GM12872 (cell line): ENCODE data around the gene FAM110D.

ENCODE experiments used
- CTCF ChIP-seq: IDR thresholded peaks from 3 replicates; pipeline ENCODE4 v1.5.1; 2011; ENCODE audit warnings: low read depth, mild to moderate bottlenecking, low read length, moderate library complexity; ENCODE audit not compliant: insufficient read depth

The FAM110D gene

GRCh38 chr1:26169198-26169554, 10.3 kb downstream of the FAM110D start:
- no peak for TF ChIP-seq CTCF

- peak; percentile 98 for TF ChIP-seq CTCF
These were observed 11.0 kb downstream of the FAM110D start, which contains the start of gene ZNF593 for GRCh38 chr1:26169669-26170471. Gene ZNF593, plus strand, starts transcription at chr1:26169908. Its CDS starts 76 bp downstream, at chr1:26169984.

GRCh38 chr1:26170472-26170821, 11.6 kb downstream of the FAM110D start:
- TF ChIP-seq CTCF, result no peak

GRCh38 chr1:26171084-26172072, 12.5 kb downstream of the FAM110D start, which contains the start of gene ZNF593OS:
Gene ZNF593OS, minus strand, starts transcription at chr1:26171832. Its CDS starts 171 bp downstream, at chr1:26171661.
- TF ChIP-seq CTCF, result no peak

GRCh38 chr1:26175346-26175745, 16.5 kb downstream of the FAM110D start:
- TF ChIP-seq CTCF, result no peak

- no peak for TF ChIP-seq CTCF
These were observed 18.4 kb downstream of the FAM110D start, which contains the start of gene CNKSR1 for GRCh38 chr1:26177182-26177684. Gene CNKSR1, plus strand, starts transcription at chr1:26177491. Its CDS starts 57 bp downstream, at chr1:26177548.

- no peak for TF ChIP-seq CTCF
These were observed 21.2 kb downstream of the FAM110D start for GRCh38 chr1:26180010-26180506.
